Stimulated activated CD4-positive, alpha-beta T cell treated with anti-CD3 and anti-CD28 coated beads, Interleukin-4, amount 100 ng/mL, for 24 hours (primary cell): ENCODE results near the gene RASSF9.

ENCODE experiments used
- DNase-seq: peaks from one replicate; pipeline ENCODE4 v3.0.0-alpha.2; 2020

The RASSF9 gene

GRCh38 chr12:85836197-85837090, at the start of gene RASSF9:
RASSF9 (minus strand) TSS chr12:85836409; CDS start chr12:85836201, 208 bp downstream.
- DNase-seq, result no peak

- no peak for DNase-seq
Measured at GRCh38 chr12:85883763-85884162, 47.6 kb upstream of the RASSF9 start.

GRCh38 chr12:85877459-85877858, 41.2 kb upstream of the RASSF9 start:
- no peak for DNase-seq

GRCh38 chr12:85874031-85874461, 37.8 kb upstream of the RASSF9 start, which contains the start of gene NTS:
NTS (plus strand) TSS chr12:85874295; CDS start chr12:85874404, 109 bp downstream.
- no peak for DNase-seq

- no peak for DNase-seq
Measured at GRCh38 chr12:85872497-85873091, 36.4 kb upstream of the RASSF9 start.

- no peak for DNase-seq
Measured at GRCh38 chr12:85866986-85867776, 31.0 kb upstream of the RASSF9 start.

GRCh38 chr12:85865890-85866289, 29.7 kb upstream of the RASSF9 start:
- DNase-seq, result no peak

- DNase-seq, result no peak
Measured at GRCh38 chr12:85856966-85857365, 20.8 kb upstream of the RASSF9 start.

GRCh38 chr12:85855305-85855704, 19.1 kb upstream of the RASSF9 start:
- no peak for DNase-seq

- DNase-seq, result no peak
Measured at GRCh38 chr12:85849344-85849743, 13.1 kb upstream of the RASSF9 start.

- DNase-seq, result no peak
Measured at GRCh38 chr12:85843606-85844310, 7.5 kb upstream of the RASSF9 start.

GRCh38 chr12:85835426-85836196, 598 bp downstream of the RASSF9 start:
- no peak for DNase-seq

- DNase-seq, result no peak
Measured at GRCh38 chr12:85834378-85834777, 1.8 kb downstream of the RASSF9 start.

GRCh38 chr12:85833579-85833978, 2.6 kb downstream of the RASSF9 start:
- no peak for DNase-seq

- no peak for DNase-seq
Measured at GRCh38 chr12:85831327-85831990, 4.8 kb downstream of the RASSF9 start.

GRCh38 chr12:85829391-85829790, 6.8 kb downstream of the RASSF9 start:
- no peak for DNase-seq

- no peak for DNase-seq
Measured at GRCh38 chr12:85828576-85828975, 7.6 kb downstream of the RASSF9 start.

- DNase-seq, result no peak
Measured at GRCh38 chr12:85825746-85826145, 10.5 kb downstream of the RASSF9 start.

GRCh38 chr12:85823436-85824180, 12.6 kb downstream of the RASSF9 start:
- no peak for DNase-seq

GRCh38 chr12:85821759-85822158, 14.4 kb downstream of the RASSF9 start:
- no peak for DNase-seq

GRCh38 chr12:85821206-85821605, 15.0 kb downstream of the RASSF9 start:
- no peak for DNase-seq
